H1 (cell line): Measurements from ENCODE around the gene SEMA4D. TPM values are rescaled to one million over a fixed set of nuclear protein-coding genes. Genes with fewer than 3 reads are reported as not detected.
A peak's percentile ranks its signal among the peaks of the same experiment; 100 is the strongest.

Experiments
- CTCF ChIA-PET: fragments of 300-600 bp; sonication (Branson Sonifier 250); formaldehyde crosslinking; loops from one replicate; lab custom pipeline; 2021; ENCODE audit not compliant: partially characterized antibody; lab: Charles Lee
- POLR2A ChIA-PET: fragments of 300-600 bp; sonication (Branson Sonifier 250); formaldehyde crosslinking; loops from one replicate; lab custom pipeline; 2021; ENCODE audit warnings: inconsistent platforms; ENCODE audit not compliant: partially characterized antibody; lab: Charles Lee
- DNase-seq, 2 experiments: peaks; one replicate each; pipeline versions ENCODE4 v3.0.0 to v3.0.0-alpha.2; 2010 to 2022; ENCODE audit warnings: low spot score in 2 of 2, low read depth in 1 of 2, mixed read lengths in 1 of 2
- FAIRE-seq: peaks from 2 replicates; lab custom pipeline; 2011; peaks lifted over from hg19 to GRCh38; lab: Jason Lieb, UNC
- H2AFZ ChIP-seq: 2 replicates; pipeline ENCODE4 v1.8.1; 2012; ENCODE audit warnings: low read length, inconsistent platforms
- H2AK5ac ChIP-seq: 2 replicates; pipeline ENCODE4 v1.6.1; 2013; ENCODE audit warnings: low read depth, low read length
- H2BK120ac ChIP-seq: replicated peaks from 2 replicates; pipeline ENCODE3; 2013; ENCODE audit warnings: low read depth, low read length, inconsistent platforms
- H2BK12ac ChIP-seq: 2 replicates; pipeline ENCODE4 v1.6.1; 2013; ENCODE audit warnings: low read depth, low read length
- H2BK15ac ChIP-seq: 2 replicates; pipeline ENCODE4 v1.6.1; 2013; ENCODE audit warnings: low read length
- H2BK20ac ChIP-seq: 2 replicates; pipeline ENCODE4 v1.6.1; 2013; ENCODE audit warnings: low read length
- H2BK5ac ChIP-seq: 2 replicates; pipeline ENCODE4 v1.6.1; 2013; ENCODE audit warnings: low read depth, low read length
- H3K14ac ChIP-seq: 2 replicates; pipeline ENCODE4 v1.6.1; 2013; ENCODE audit warnings: inconsistent platforms; ENCODE audit not compliant: insufficient read length
- H3K18ac ChIP-seq: 2 replicates; pipeline ENCODE4 v1.6.1; 2013; ENCODE audit warnings: low read length; ENCODE audit errors: extremely low read depth
- H3K23ac ChIP-seq: 2 replicates; pipeline ENCODE4 v1.6.1; 2013; ENCODE audit warnings: inconsistent platforms; ENCODE audit not compliant: insufficient read length
- H3K23me2 ChIP-seq: 2 replicates; pipeline ENCODE4 v1.6.1; 2013; ENCODE audit warnings: low read depth, low read length
- H3K27ac ChIP-seq: 2 replicates; pipeline ENCODE4 v1.6.1; 2011; ENCODE audit warnings: low read depth, low read length, inconsistent platforms
- H3K27me3 ChIP-seq, 4 experiments: replicated peaks in 1 of 4; 1 replicate in 1 of 4; 2 replicates in 3 of 4; pipeline versions ENCODE4 v1.6.1 to v1.8.1; 2011 to 2013; ENCODE audit warnings: low read length in 3 of 4, mild to moderate bottlenecking in 3 of 4, inconsistent platforms in 2 of 4, mixed read lengths in 2 of 4, moderate library complexity in 1 of 4; ENCODE audit not compliant: control insufficient read depth in 3 of 4, insufficient read depth in 3 of 4; ENCODE audit errors: extremely low read depth in 1 of 4
- H3K36me3 ChIP-seq, 4 experiments: 2 replicates each; pipeline versions ENCODE4 v1.6.1 to v1.8.1; 2011 to 2013; ENCODE audit warnings: mild to moderate bottlenecking in 4 of 4, low read length in 3 of 4, moderate library complexity in 2 of 4, control low read depth in 1 of 4, inconsistent platforms in 1 of 4; ENCODE audit not compliant: insufficient read depth in 4 of 4, control insufficient read depth in 2 of 4
- H3K4ac ChIP-seq: replicated peaks from 2 replicates; pipeline ENCODE3; 2013; ENCODE audit warnings: low read length, low read depth, mixed read lengths, inconsistent platforms; ENCODE audit not compliant: insufficient read length
- H3K4me1 ChIP-seq, 4 experiments: replicated peaks in 1 of 4; 1 replicate in 1 of 4; 2 replicates in 3 of 4; pipeline versions ENCODE4 v1.6.1 to v1.8.1; 2011 to 2013; ENCODE audit warnings: low read length in 3 of 4, inconsistent platforms in 2 of 4, mixed read lengths in 1 of 4; ENCODE audit not compliant: insufficient read depth in 4 of 4, control insufficient read depth in 3 of 4
- H3K4me2 ChIP-seq, 2 experiments: 2 replicates each; pipeline versions ENCODE4 v1.6.1 to v1.8.1; 2011 to 2013; ENCODE audit warnings: low read depth in 2 of 2, low read length in 2 of 2, control low read depth in 1 of 2, inconsistent platforms in 1 of 2, mild to moderate bottlenecking in 1 of 2; ENCODE audit not compliant: insufficient read depth in 1 of 2
- H3K4me3 ChIP-seq, 4 experiments: fragments of 200-600, 300-600 bp in 1 of 4; sonication (generic), shearing (Covaris generic), sonication (Bioruptor Twin) in 1 of 4; 2 replicates each; pipeline versions ENCODE4 v1.5.1 to v1.8.1; 2011 to 2016; ENCODE audit warnings: low read length in 4 of 4, low read depth in 3 of 4, control low read depth in 2 of 4, inconsistent platforms in 2 of 4, mild to moderate bottlenecking in 2 of 4, mixed read lengths in 1 of 4, moderate library complexity in 1 of 4; ENCODE audit not compliant: insufficient read depth in 2 of 4; ENCODE audit errors: extremely low read depth in 1 of 4
- H3K56ac ChIP-seq: replicated peaks from 2 replicates; pipeline ENCODE3; 2013; ENCODE audit warnings: low read depth, mild to moderate bottlenecking, mixed read lengths, low read length, inconsistent platforms; ENCODE audit not compliant: insufficient read length
- H3K79me1 ChIP-seq: 2 replicates; pipeline ENCODE4 v1.6.1; 2013; ENCODE audit warnings: low read depth, low read length, control low read depth
- H3K79me2 ChIP-seq, 2 experiments: 2 replicates each; pipeline versions ENCODE4 v1.6.1 to v1.8.1; 2012 to 2013; ENCODE audit warnings: low read length in 2 of 2, mild to moderate bottlenecking in 2 of 2, inconsistent platforms in 1 of 2; ENCODE audit not compliant: insufficient read depth in 2 of 2, control insufficient read depth in 1 of 2
- H3K9ac ChIP-seq, 4 experiments: replicated peaks in 1 of 4; 1 replicate in 1 of 4; 2 replicates in 3 of 4; pipeline versions ENCODE4 v1.6.1 to v1.8.1; 2011 to 2013; ENCODE audit warnings: low read depth in 3 of 4, low read length in 3 of 4, control low read depth in 2 of 4, mild to moderate bottlenecking in 2 of 4, moderate library complexity in 2 of 4, inconsistent platforms in 1 of 4; ENCODE audit errors: extremely low read depth in 1 of 4
- H3K9me3 ChIP-seq, 2 experiments: 2 replicates each; pipeline versions ENCODE4 v1.6.1 to v1.8.1; 2012 to 2013; ENCODE audit warnings: mild to moderate bottlenecking in 2 of 2, moderate library complexity in 2 of 2, control low read depth in 1 of 2, inconsistent platforms in 1 of 2, low read depth in 1 of 2, low read length in 1 of 2, mixed read lengths in 1 of 2; ENCODE audit not compliant: insufficient read depth in 2 of 2
- H4K20me1 ChIP-seq, 2 experiments: replicated peaks in 1 of 2; 2 replicates each; pipeline versions ENCODE3 to v1.8.1; 2011 to 2013; ENCODE audit warnings: inconsistent platforms in 2 of 2, low read length in 2 of 2, mild to moderate bottlenecking in 1 of 2; ENCODE audit not compliant: insufficient read depth in 2 of 2, control insufficient read depth in 1 of 2
- H4K5ac ChIP-seq: 2 replicates; pipeline ENCODE4 v1.6.1; 2013; ENCODE audit warnings: low read length, low read depth, mixed read lengths, inconsistent platforms; ENCODE audit not compliant: insufficient read length
- H4K8ac ChIP-seq: 2 replicates; pipeline ENCODE4 v1.8.0; 2013; ENCODE audit warnings: mild to moderate bottlenecking, moderate library complexity, low read length, inconsistent platforms; ENCODE audit not compliant: insufficient read depth; ENCODE audit errors: extremely low read depth
- H4K91ac ChIP-seq: replicated peaks from 2 replicates; pipeline ENCODE3; 2013; ENCODE audit warnings: low read length, mixed read lengths, inconsistent platforms; ENCODE audit not compliant: insufficient read length
- CTBP2 ChIP-seq: IDR thresholded peaks from 2 replicates; pipeline ENCODE4 v1.7.0; 2011; ENCODE audit warnings: borderline replicate concordance, mild to moderate bottlenecking, moderate library complexity, mixed read lengths, low read length; ENCODE audit not compliant: insufficient read depth, insufficient read length
- SP1 ChIP-seq: IDR thresholded peaks from 2 replicates; pipeline ENCODE4 v1.6.1; 2011; ENCODE audit warnings: low read depth, low read length
- SP4 ChIP-seq: IDR thresholded peaks from 2 replicates; pipeline ENCODE4 v1.6.1; 2012; ENCODE audit warnings: low read length, inconsistent platforms
- WGBS, 2 experiments: shearing (Covaris generic) in 1 of 2; methylation state at CpG; one replicate each; pipeline versions ENCODE4 v1.1.6 to v1.1.7; 2013 to 2015; ENCODE audit warnings: low lambda C conversion rate in 2 of 2, mixed read lengths in 2 of 2, inconsistent platforms in 1 of 2, low coverage in 1 of 2, missing lambda C conversion rate in 1 of 2; ENCODE audit not compliant: insufficient replicate concordance in 2 of 2, insufficient coverage in 1 of 2, insufficient read length in 1 of 2; ENCODE audit errors: extremely low coverage in 1 of 2, missing lambda C conversion rate in 1 of 2; 5-methylcytosine and 5-hydroxymethylcytosine counted together
- polyA plus RNA-seq, 7 experiments: library from polyadenylated mRNA; depleted of rRNA in 3 of 7; stranded (reverse) in 5 of 7; unstranded in 2 of 7; fragments of >200 nt in 5 of 7; fragments of 200-250 nt in 2 of 7; gene quantifications; 1 replicate in 5 of 7; 2 replicates in 1 of 7; 4 replicates in 1 of 7; pipeline versions ENCODE4 v1.2.1 to v1.2.3, GENCODE V29; 2011 to 2013; ENCODE audit warnings: missing spikeins in 2 of 7, mixed read lengths in 2 of 7
- total RNA-seq: library from RNA; stranded (reverse); fragmentation: NEBNext Ultra II Directional; extraction: Animal tissue kit (Norgen Biotek cat#: 25700); gene quantifications from 2 replicates; pipeline ENCODE4 v1.2.1, GENCODE V29; 2021

Gene SEMA4D
- total and polyA plus RNA-seq, 2 of the 8 experiments (the other 6 are each of a cell fraction or from before 2014, with no cell fraction given) = 21.0 to 70.4 TPM

DNA sequence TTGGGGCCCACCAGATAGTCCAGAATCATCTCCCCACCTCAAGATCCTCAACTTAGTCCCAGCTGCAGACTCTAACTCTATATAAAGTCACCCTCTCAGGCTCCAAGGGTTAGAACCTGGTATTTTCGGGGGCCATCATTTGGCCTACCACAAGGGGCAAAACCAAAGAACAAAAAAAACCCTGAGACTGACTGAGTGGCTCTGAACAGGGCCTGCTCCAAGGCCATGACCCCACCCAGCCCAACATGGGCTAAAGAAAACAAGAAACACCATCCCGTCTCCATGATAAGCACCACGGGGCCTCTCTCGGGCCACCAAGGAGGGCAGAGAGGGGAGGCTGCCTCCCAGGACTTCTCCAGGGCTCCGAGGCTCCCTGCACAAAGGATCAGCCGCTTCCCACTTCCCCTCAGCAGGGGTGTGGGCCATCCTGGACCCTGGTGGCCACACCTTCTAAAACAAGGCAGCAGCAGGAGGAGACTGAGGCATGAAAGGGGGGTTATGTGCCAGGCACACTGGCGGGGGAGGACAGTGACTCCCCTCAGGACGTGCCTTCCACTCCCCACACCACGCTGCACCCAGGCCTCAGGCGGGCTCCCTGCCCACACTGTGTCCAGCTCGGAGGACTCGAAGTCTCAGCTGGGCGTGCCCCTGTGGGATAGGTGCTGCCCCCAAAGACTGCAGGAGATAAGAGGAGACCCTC, 51.5 kb downstream of the SEMA4D start:
- Histone ChIP-seq H2BK12ac (no peak overlapping the region), H3K27me3 (no peaks in the 10 kb centered on the region), H3K18ac (no peak overlapping the region), H3K56ac (no peak overlapping the region), H3K4me1 (peaks cover 0 to 19% (median under 1%) of the 10 kb centered on the region in 4 experiments; a peak in 4 of 7 replicates), H4K91ac (no peak overlapping the region), H4K5ac (no peak overlapping the region), H2BK5ac (0 out of 2 replicates have a peak overlapping the region, but pooled peaks have one; percentile 48), H2BK20ac (no peak overlapping the region), H2AFZ (no peak overlapping the region), H3K9ac (no peak overlapping the region), H3K4me2 (no peak overlapping the region), H2BK15ac (no peak overlapping the region), H2AK5ac (no peak overlapping the region), H3K27ac (no peak overlapping the region; the same call in 1 of the 2 replicates), H3K14ac (no peak overlapping the region), H3K23ac (no peak overlapping the region), H3K36me3 (peaks cover 0 to 2% (median 0%) of the 10 kb centered on the region in 4 experiments; a peak in 2 of 8 replicates), H3K79me2 (peaks cover 0 to 39% of the 10 kb centered on the region in 2 experiments; a peak in 2 of 4 replicates), H2BK120ac (no peak overlapping the region), H3K4ac (no peak overlapping the region), H3K9me3 (no peaks in the 10 kb centered on the region), H4K20me1 (peaks cover 5 to 8% of the 10 kb centered on the region in 2 experiments), H3K23me2 (no peaks in the 10 kb centered on the region), H4K8ac (no peak overlapping the region), H3K79me1 (peaks cover 18% of the 10 kb centered on the region), H3K4me3 (no peak overlapping the region)
- FAIRE-seq (no peak), DNase-seq (no peak)
- POLR2A ChIA-PET = no interaction called here
- WGBS, 2 experiments = 85% methylated on average over 13 of the region's 13 CpGs; no CpG with 5 or more reads in 1 of the 2 experiments
- CTCF ChIA-PET = interaction anchor here (0.9 to 2.8 kb wide), 2 partner anchors 17 to 102 kb away, joined by 3 to 18 read pairs; no protein-coding TSS in a partner anchor
- TF ChIP-seq SP4 (no peak), SP1 (no peak), CTBP2 (no peak)
